HUES64 (cell line): ENCODE results near the gene C1QTNF12.

Experiments
- H3K27ac ChIP-seq: 2 replicates; pipeline ENCODE4 v1.7.0; 2013; ENCODE audit warnings: low read depth, low read length, inconsistent platforms
- H3K27me3 ChIP-seq: 2 replicates; pipeline ENCODE4 v1.6.1; 2013; ENCODE audit warnings: mild to moderate bottlenecking, low read length; ENCODE audit not compliant: insufficient read depth
- H3K36me3 ChIP-seq: 2 replicates; pipeline ENCODE4 v1.6.1; 2013; ENCODE audit warnings: mild to moderate bottlenecking, low read length; ENCODE audit not compliant: insufficient read depth
- H3K4me1 ChIP-seq: 2 replicates; pipeline ENCODE4 v1.6.1; 2013; ENCODE audit warnings: mild to moderate bottlenecking, low read length, moderate library complexity; ENCODE audit not compliant: insufficient read depth
- H3K4me3 ChIP-seq: 2 replicates; pipeline ENCODE4 v1.5.1; 2013; ENCODE audit warnings: mild to moderate bottlenecking, low read length, moderate library complexity
- H3K9ac ChIP-seq: 2 replicates; pipeline ENCODE4 v1.6.1; 2013; ENCODE audit warnings: mild to moderate bottlenecking, low read depth, low read length
- H3K9me3 ChIP-seq: 2 replicates; pipeline ENCODE4 v1.6.1; 2013; ENCODE audit warnings: low read depth, low read length; ENCODE audit not compliant: insufficient read depth
- WGBS: fragments of 150-250, 120-280 bp; methylation state at CpG from one replicate; pipeline ENCODE4 v1.1.7; 2013; ENCODE audit warnings: missing lambda C conversion rate; 5-methylcytosine and 5-hydroxymethylcytosine counted together

C1QTNF12 gene

DNA sequence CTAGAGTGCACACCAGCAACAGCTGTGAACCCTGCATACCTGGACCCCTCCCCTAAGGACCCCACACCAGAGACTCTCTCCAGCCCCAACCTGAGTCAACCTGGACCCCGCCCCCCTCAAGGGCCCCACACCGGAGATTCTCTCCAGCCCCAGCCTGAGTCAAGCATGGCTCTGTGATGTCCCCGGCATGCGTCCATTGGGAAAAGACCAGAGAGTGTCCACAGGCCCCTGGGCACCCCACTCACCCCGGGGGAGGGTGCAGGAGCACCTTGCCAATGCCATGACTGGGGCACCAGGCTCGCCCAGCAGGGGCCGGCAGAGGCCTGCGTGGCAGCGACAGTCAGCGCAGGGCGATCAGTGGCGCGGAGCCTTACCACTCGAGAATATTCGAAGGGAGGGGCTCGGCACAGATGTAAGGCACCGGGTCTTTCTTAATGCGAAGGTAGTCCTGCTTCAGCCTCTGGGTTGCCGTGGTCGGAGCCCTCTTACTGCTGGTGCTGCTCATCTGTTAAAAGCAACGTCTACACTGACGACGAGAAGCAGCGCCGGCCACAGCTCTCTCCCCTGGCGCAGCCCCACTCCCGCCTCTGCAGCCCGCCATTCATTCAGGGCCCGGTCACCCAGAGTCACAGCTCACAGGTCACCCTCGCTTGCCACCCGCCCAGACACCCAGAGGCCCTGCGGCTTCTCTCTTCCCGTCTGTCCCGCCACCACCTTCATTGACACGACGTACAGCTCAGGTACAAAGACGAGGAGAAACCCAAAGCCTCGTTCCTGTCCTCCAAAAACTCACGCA lies 21.2 kb upstream of the C1QTNF12 start:
- Histone ChIP-seq H3K4me1 (no peaks in the 10 kb centered on the region; the same call in 1 of the 2 replicates), H3K27ac (no peak overlapping the region), H3K9ac (no peak overlapping the region), H3K9me3 (no peaks in the 10 kb centered on the region), H3K4me3 (no peak overlapping the region), H3K27me3 (no peaks in the 10 kb centered on the region), H3K36me3 (peaks cover 60% of the 10 kb centered on the region)
- WGBS: 95% methylated on average over 39 of the region's 39 CpGs

DNA sequence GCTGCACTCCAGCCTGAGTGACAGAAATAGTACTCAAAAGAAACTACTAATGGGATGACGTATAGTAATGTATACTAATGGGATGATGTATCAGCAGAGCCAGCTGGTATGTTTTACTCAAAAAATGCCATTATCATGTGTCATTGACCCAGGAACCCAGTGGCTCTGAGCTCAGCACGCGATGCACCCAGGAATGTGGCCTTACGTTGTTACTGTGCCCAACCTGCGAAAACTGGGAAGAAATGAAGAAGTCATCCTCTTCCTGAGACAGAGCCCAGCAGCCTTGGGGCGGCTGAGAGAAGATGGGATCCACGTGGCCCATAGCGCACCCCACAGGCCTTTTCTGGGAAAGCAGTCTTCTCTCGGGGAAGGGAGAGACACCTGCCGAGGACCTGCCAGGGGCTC lies 18.3 kb upstream of the C1QTNF12 start:
- peak overlapping the region; percentile 6; the same call in 1 of the 2 replicates for H3K27ac ChIP-seq
- H3K36me3 ChIP-seq: peaks cover 74% of the 10 kb centered on the region
- H3K27me3 ChIP-seq: no peaks in the 10 kb centered on the region
- H3K9ac ChIP-seq: no peak overlapping the region
- no peaks in the 10 kb centered on the region for H3K9me3 ChIP-seq
- no peaks in the 10 kb centered on the region for H3K4me1 ChIP-seq
- WGBS: 89% methylated on average over 10 of the region's 10 CpGs
- no peak overlapping the region for H3K4me3 ChIP-seq

DNA sequence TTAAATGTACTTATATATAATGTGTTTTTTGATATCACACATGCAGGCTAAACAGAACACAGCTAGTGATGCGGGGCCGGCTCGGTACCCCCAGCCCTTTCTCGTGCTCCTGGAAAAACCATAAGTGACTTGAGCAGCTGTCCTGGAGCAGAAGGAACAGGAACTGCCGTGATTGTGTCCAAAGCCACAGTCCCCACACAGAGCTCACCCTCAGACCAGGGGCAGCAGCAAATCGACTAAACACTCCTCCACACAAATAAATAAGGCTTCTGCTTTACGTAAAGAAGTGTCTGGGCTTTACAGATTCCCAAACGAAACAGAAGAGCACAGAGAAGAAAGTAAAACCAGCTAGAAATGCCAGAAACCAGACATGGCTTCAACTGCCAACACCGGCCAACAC lies 17.5 kb upstream of the C1QTNF12 start:
- H3K4me3 ChIP-seq: no peak overlapping the region
- WGBS: 93% methylated on average over 9 of the region's 9 CpGs
- H3K4me1 ChIP-seq: no peaks in the 10 kb centered on the region
- H3K9ac ChIP-seq: no peak overlapping the region
- no peaks in the 10 kb centered on the region for H3K27me3 ChIP-seq
- H3K27ac ChIP-seq: no peak overlapping the region
- peaks cover 80% of the 10 kb centered on the region for H3K36me3 ChIP-seq
- no peaks in the 10 kb centered on the region for H3K9me3 ChIP-seq

DNA sequence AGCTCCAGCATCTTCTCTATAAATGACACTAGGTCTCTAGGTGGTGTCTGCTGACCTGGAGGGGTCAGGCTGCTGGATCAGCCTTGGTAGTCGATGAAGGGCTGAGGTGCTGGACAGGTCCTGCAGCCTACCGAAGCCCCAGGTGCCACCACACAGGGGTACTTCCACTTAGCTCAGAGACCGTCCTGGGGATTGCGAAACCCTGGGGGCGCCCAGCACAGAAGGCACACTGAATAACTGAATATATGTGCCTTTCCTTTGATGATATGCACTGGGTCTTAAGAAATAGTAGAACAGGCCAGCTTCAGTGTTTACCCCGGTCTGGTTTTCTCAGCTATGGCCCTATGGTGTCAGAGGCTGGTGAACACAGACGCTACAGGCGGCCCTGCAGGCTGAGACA lies 16.2 kb upstream of the C1QTNF12 start:
- H3K27ac ChIP-seq: no peak overlapping the region
- H3K4me3 ChIP-seq: no peak overlapping the region
- no peaks in the 10 kb centered on the region for H3K27me3 ChIP-seq
- H3K9me3 ChIP-seq: no peaks in the 10 kb centered on the region
- 95% methylated on average over 8 of the region's 8 CpGs for WGBS
- H3K4me1 ChIP-seq: no peaks in the 10 kb centered on the region
- no peak overlapping the region for H3K9ac ChIP-seq
- peaks cover 74% of the 10 kb centered on the region for H3K36me3 ChIP-seq

DNA sequence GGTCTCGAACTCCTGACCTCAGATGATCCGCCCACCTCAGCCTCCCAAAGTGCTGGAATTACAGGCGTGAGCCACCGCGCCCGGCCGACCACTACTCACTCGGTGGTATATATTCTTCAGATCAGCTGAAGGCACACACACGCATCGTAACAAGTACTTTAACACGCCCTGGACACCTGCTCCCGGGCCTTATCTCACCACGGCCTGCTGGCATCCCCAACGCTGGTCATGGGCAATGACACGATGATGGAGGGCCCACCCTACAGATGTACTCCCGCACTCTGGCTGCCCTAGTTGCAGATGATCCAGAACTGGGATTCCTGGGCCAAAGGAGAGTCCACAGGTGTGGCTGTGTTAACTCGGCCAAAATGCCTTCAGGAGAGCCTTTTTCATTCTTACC lies 15.5 kb upstream of the C1QTNF12 start:
- Histone ChIP-seq H3K9me3 (no peaks in the 10 kb centered on the region), H3K27me3 (no peaks in the 10 kb centered on the region), H3K4me3 (no peak overlapping the region), H3K4me1 (0 out of 2 replicates have a peak, but pooled peaks cover 3% of the 10 kb centered on the region), H3K27ac (no peak overlapping the region), H3K36me3 (peaks cover 67% of the 10 kb centered on the region), H3K9ac (no peak overlapping the region)
- WGBS: 96% methylated on average over 17 of the region's 17 CpGs

DNA sequence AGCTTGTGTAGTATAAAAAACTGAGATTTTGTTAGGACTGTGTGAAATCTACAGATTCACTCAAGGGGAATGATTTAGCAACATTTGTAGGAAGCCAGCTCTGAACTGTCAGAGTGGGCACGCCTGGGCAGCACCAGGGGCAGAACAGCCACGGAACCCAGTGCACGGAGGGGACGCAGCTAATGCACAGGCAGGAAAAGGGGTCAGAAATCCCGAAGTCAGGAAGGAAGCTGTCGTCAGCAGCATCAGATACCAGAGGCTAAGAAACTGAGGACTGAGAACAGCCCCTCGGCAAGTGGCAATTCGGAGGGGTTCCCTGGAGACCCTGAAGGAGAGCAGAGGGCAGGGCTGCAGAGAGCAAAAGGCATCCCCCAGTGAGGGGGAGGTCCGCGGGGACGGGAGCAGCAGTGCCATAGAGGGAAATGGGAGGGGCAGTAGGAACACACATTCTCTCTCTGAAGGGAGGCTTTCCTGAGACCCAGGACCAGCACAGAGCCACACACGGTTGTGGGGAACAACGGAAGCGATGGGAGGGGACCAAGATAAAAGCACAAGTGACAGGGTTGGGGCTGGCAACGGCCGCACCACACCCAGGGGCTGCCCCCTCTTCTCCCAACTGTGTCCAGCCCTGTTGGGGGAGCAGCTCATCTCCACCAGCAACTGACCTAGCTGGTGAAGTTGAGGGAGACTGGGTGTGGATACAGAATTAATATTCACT lies 14.5 kb upstream of the C1QTNF12 start:
- Histone ChIP-seq H3K27ac (no peak overlapping the region), H3K4me1 (peaks cover 6% of the 10 kb centered on the region; the same call in 1 of the 2 replicates), H3K9me3 (no peaks in the 10 kb centered on the region), H3K4me3 (no peak overlapping the region), H3K9ac (no peak overlapping the region), H3K27me3 (no peaks in the 10 kb centered on the region), H3K36me3 (peaks cover 72% of the 10 kb centered on the region)
- 88% methylated on average over 16 of the region's 16 CpGs for WGBS

DNA sequence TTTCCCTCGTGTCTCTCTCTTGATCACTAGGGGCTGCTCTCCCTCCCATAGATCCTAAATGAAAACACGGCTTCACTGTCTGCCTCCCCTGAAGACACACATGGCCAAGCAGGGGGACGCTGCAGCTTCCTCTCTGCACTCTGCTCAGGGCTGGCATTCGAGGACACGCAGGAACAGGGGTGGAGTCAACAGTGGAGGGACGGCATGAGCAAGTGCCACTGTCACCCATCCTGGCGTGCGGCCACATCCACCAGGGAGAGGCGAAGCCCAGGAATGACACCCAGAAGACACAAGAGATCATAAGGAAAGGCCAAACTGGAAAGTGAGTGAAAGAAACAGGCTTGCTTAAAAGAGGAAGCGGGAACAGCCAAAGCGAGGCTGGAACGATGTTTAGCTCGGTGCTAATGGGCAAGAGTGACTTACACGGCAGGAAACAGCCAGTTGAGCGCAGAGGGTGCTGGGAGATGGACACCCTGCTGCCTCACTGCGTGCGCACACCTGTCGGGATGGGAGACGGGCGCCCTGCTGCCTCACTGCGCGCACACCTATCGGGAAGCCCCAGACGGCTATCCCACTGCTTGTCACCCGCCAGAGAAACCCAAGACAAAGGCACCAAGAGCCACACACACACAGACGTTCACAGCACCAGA lies 13.6 kb upstream of the C1QTNF12 start:
- Histone ChIP-seq H3K27me3 (no peaks in the 10 kb centered on the region), H3K9me3 (no peaks in the 10 kb centered on the region), H3K4me3 (no peak overlapping the region), H3K27ac (no peak overlapping the region), H3K4me1 (peaks cover 6% of the 10 kb centered on the region; the same call in 1 of the 2 replicates), H3K36me3 (peaks cover 72% of the 10 kb centered on the region), H3K9ac (no peak overlapping the region)
- 94% methylated on average over 26 of the region's 26 CpGs for WGBS

DNA sequence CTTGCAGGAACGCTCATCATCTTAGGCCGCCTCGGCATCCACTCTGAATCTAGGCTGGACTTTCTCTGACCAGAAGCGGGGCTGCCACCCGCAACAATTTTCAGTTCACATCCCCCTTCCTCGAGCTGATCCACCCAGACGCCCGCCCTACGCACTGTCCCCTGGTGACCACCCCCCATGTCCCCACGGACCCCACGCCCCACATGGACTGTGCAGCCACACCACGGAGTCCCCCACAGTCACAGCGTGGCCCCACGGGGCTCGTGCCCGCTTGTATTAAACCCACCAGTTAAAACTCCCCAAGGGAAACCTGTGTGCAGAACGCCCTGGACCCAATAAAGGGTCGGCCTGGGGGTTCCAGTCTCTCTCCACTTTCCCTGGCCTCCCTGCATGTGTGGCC lies 13.0 kb upstream of the C1QTNF12 start:
- 96% methylated on average over 18 of the region's 18 CpGs for WGBS
- Histone ChIP-seq H3K9ac (no peak overlapping the region), H3K9me3 (no peaks in the 10 kb centered on the region), H3K27me3 (no peaks in the 10 kb centered on the region), H3K4me3 (no peak overlapping the region), H3K36me3 (peaks cover 73% of the 10 kb centered on the region), H3K27ac (no peak overlapping the region), H3K4me1 (peaks cover 6% of the 10 kb centered on the region; the same call in 1 of the 2 replicates)

DNA sequence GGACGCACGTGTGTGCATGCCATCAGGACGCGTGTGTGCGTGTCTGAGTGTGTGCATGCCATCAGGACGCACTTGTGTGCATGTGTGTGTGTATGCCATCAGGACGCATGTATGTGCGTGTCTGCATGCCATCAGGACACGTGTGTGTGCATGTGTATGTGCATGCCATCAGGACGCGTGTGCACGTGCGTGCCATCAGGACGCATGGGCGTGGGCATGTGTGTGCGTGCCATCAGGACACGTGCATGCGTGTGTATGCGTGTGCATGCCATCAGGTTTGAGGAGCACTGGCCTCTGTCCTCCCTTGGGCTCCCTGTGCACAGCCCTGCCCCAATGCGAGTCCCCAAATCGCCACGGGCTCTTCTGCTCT lies 12.6 kb upstream of the C1QTNF12 start:
- Histone ChIP-seq H3K27me3 (no peaks in the 10 kb centered on the region), H3K4me1 (peaks cover 6% of the 10 kb centered on the region; the same call in 1 of the 2 replicates), H3K9ac (no peak overlapping the region), H3K4me3 (no peak overlapping the region), H3K9me3 (no peaks in the 10 kb centered on the region), H3K36me3 (peaks cover 73% of the 10 kb centered on the region), H3K27ac (no peak overlapping the region)
- 96% methylated on average over 22 of the region's 22 CpGs for WGBS

DNA sequence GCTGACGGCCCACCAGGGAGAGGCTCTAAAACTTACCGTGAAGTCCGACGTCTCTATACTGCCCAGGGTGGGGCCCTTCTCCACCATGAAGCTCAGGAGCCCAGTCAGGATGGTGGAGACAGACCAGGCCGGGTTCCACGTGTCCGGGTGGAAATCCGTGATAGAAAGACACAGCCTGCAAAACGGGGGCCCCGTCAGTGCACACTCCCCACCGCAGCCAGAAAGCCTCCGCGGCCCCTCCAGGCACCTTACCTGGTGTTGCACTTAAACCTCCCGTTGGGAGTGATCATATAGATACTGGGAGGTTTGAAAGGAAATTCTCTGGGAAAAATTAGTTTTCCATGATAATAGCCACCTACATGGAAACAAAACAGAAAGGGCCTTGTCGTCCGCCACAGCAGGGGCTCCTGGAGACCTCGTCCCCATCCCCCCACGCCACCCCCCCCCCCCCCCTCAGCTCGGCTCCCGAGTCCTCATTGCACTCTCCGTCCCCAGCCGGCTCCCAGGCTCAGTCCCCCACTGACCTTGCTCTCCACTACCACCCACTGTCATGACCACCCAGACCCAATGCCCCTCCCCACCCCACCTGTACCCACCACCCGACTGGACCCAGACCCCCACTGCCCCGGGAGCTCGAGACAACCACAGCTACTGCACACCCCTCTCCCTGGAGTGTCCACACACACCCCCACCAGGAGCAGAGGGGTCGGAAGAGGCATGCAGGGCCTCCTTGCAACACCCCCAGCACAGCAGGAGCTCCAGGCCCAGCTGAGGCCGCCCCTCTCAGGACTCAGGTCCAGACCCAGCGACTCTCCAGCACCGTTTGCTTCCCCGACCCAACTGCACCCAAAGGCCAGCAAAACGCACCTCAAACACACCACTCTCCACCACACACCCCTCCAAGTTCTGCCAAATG lies 10.7 kb upstream of the C1QTNF12 start:
- Histone ChIP-seq H3K9me3 (no peaks in the 10 kb centered on the region), H3K27me3 (no peaks in the 10 kb centered on the region), H3K4me1 (peaks cover 6% of the 10 kb centered on the region; the same call in 1 of the 2 replicates), H3K4me3 (no peak overlapping the region), H3K9ac (0 out of 2 replicates have a peak overlapping the region, but pooled peaks have one; percentile 31), H3K36me3 (peaks cover 71% of the 10 kb centered on the region), H3K27ac (peak overlapping the region; percentile 60; the same call in 1 of the 2 replicates)
- 83% methylated on average over 27 of the region's 31 CpGs for WGBS
